ENCODE measurements around the gene GATA5.

GRCh38 chr20:62511300-62511914, 35.6 kb upstream of the GATA5 start:
- TF ChIP-seq CTCF (IDR thresholded peaks at IDR 0.05) (no peak), POLR2A (IDR thresholded peaks at IDR 0.05) (no peak), POLR2AphosphoS5 (IDR thresholded peaks at IDR 0.05) (no peak)

Data from suprapubic skin (tissue), 4 donors.